ENCODE results near the gene CABP2.
"Not testable (repeated sequence)": the region's sequence is repeated elsewhere in the genome, so short reads cannot be mapped to it uniquely, and the experiment has no call there.

The CABP2 gene

DNA sequence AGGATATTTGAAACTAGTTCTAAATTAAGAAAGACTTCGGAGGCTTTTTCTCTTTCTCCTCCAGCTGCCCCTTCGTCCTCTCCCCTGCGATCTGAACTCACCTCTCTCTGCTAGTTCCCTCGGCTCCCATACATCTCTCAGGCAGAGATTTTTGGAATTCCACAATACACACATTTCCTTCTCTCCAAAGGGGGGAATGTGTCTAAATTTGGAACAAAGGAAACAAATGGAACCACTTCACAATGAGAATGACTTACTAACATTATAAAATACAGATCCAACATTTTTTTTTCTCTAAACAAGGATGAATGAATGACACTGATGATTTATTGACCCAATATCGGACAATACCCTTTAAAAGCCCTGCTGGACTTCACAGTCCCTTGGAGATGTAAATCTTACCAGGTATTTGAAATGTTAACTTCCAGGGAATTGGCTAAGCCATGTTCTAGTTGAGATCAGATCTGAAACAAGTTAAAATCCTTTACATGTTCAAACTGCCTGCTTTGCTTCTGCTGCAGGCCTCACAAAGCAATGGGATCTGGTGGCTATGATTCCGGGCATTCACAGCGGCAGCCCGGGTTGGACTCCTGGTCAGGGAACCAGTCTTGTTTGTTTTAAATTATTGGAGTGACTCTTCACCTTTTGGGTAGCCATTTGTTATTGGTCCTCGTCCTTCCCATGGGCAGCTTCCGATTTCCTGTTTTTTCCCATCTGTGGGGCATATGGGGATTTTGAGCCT is 39.9 kb upstream of the CABP2 start:
- H3K27me3 ChIP-seq (replicated peaks) = no peaks in the 10 kb centered on the region
- H3K4me3 ChIP-seq (ENCODE audit: low read depth, low read length) = no peak overlapping the region
- peak overlapping the region; percentile 88 for H3K27ac ChIP-seq
- TF ChIP-seq, protein P1, sequence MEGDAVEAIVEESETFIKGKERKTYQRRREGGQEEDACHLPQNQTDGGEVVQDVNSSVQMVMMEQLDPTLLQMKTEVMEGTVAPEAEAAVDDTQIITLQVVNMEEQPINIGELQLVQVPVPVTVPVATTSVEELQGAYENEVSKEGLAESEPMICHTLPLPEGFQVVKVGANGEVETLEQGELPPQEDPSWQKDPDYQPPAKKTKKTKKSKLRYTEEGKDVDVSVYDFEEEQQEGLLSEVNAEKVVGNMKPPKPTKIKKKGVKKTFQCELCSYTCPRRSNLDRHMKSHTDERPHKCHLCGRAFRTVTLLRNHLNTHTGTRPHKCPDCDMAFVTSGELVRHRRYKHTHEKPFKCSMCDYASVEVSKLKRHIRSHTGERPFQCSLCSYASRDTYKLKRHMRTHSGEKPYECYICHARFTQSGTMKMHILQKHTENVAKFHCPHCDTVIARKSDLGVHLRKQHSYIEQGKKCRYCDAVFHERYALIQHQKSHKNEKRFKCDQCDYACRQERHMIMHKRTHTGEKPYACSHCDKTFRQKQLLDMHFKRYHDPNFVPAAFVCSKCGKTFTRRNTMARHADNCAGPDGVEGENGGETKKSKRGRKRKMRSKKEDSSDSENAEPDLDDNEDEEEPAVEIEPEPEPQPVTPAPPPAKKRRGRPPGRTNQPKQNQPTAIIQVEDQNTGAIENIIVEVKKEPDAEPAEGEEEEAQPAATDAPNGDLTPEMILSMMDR (IDR thresholded peaks at IDR 0.05; ENCODE audit: low read depth, low read length, missing control alignments) = no peak
- in situ Hi-C loops (cut with HindIII; ENCODE audit: low pct_ligation_motif_present, low sequenced_read_pairs) = no loop called here
- no peak for DNase-seq
- no peaks in the 10 kb centered on the region for H3K36me3 ChIP-seq (replicated peaks)

DNA sequence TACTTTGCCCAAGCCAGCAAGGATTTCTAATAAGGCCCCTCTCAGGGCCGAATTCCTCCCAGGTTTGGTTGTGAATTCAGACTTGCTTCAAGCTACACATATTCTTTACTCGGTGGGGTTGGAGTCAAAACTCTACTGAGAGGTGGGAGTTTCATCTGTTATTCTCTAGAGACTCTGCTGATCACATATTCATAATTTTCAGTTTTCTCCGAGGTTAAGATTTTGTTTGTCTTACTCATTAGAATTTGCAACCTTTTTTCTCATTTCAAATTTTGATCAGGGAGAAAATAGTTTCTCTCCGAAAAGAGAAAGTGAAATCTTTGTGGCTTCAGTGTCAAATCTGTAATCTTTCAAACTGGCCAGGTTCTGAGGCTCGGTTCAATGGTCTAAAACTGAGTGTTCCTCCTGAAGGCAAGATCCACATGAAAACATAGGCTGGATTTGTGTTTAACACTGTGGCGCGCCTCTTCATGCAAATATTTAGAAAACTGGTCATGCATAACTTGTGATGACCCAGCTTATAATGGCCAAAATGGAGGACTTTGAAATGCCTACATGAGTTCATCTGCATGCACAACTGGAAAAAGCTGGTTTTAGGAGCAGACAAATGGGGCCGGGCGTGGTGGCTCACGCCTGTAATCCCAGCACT is 38.8 kb upstream of the CABP2 start:
- DNase-seq = no peak
- no peaks in the 10 kb centered on the region for H3K36me3 ChIP-seq (replicated peaks)
- no peaks in the 10 kb centered on the region for H3K27me3 ChIP-seq (replicated peaks)
- H3K4me3 ChIP-seq (ENCODE audit: low read depth, low read length) = no peak overlapping the region
- no peak overlapping the region for H3K27ac ChIP-seq
- TF ChIP-seq, protein P1 (IDR thresholded peaks at IDR 0.05; ENCODE audit: low read depth, low read length, missing control alignments) = no peak
- in situ Hi-C loops (cut with HindIII; ENCODE audit: low pct_ligation_motif_present, low sequenced_read_pairs) = no loop called here

DNA sequence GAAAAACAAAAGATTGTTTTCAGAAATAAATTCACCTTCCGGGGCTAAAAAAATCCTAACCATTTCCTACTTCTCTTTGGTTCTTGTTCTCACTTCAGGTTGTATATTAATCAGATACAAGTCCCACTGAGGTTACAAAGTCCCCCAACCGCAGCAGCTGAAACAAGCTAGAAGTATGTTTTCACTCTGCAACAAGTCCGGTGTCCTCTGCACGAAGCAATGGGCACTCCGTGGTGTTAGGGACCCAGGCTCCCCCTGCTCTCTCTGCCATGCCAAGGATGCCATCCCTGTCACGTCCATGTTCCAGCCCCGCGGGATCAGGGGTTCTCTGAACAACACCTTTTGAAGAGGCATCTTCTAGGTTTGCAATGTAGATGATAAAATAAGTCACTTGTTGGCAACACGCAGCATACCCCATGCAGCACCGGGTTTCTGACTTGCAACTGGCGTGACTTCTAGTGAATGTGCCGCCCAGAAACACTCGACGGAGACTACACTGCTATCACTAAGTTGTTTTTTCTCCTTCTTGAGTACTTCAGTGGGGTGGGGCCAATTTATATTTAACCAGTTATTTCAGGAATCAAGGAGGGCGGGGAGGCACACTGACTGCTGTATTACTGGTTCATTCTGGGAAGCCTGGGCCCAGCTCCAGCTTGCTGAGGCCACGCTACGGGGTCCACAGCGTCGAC is 35.0 kb upstream of the CABP2 start:
- DNase-seq = peak; percentile 38
- no peaks in the 10 kb centered on the region for H3K36me3 ChIP-seq (replicated peaks)
- TF ChIP-seq, protein P1 (IDR thresholded peaks at IDR 0.05; ENCODE audit: low read depth, low read length, missing control alignments) = no peak
- in situ Hi-C loops (cut with HindIII; ENCODE audit: low pct_ligation_motif_present, low sequenced_read_pairs) = no loop called here
- H3K4me3 ChIP-seq (ENCODE audit: low read depth, low read length) = no peak overlapping the region
- H3K27ac ChIP-seq = no peak overlapping the region
- H3K27me3 ChIP-seq (replicated peaks) = no peaks in the 10 kb centered on the region

DNA sequence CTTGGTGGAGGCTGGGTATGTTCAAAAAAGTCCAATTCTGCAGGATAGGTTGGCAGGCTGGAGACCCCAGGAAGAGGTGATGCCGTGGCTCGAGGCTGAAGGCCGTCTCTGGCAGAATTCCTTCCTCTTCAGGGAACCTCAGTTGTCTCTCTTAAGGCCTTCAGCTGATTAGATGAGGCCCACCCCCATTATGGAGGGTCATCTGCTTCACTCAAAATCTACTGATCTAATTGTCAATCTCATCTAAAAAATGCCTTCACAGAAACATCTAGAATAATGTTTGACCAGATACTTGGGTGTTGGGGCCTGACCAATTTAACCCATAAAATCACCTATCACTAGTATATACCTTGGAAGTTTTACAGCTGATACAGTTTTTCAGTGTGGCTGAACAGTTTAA is 33.0 kb upstream of the CABP2 start:
- Histone ChIP-seq H3K4me3 (ENCODE audit: low read depth, low read length) (no peak overlapping the region), H3K27ac (no peak overlapping the region), H3K27me3 (replicated peaks) (no peaks in the 10 kb centered on the region), H3K36me3 (replicated peaks) (no peaks in the 10 kb centered on the region)
- in situ Hi-C loops (cut with HindIII; ENCODE audit: low pct_ligation_motif_present, low sequenced_read_pairs) = no loop called here
- DNase-seq = no peak
- TF ChIP-seq, protein P1 (IDR thresholded peaks at IDR 0.05; ENCODE audit: low read depth, low read length, missing control alignments) = no peak

DNA sequence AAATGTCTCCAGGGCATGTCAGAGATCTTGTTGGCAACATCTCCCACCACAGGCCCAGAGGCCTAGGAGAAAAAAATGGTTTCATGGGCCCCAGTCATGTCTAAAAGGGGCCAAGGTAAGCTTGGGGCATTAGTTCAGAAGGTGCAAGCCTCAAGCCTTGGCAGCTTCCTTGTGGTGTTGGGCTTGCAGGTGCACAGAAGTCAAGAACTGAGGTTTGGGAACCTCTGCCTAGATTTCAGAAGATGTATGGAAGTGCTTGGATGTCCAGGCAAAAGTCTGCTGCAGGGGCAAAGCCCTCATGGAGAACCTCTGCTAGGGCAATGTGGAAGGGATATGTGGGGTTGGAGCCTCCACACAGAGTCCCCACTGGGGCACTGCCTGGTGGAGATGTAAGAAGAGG is 28.5 kb upstream of the CABP2 start:
- H3K27ac ChIP-seq; DNase-seq; in situ Hi-C loops (cut with HindIII; ENCODE audit: low pct_ligation_motif_present, low sequenced_read_pairs); H3K4me3 ChIP-seq (ENCODE audit: low read depth, low read length); H3K36me3 ChIP-seq (replicated peaks); H3K27me3 ChIP-seq (replicated peaks): not testable (repeated sequence)

DNA sequence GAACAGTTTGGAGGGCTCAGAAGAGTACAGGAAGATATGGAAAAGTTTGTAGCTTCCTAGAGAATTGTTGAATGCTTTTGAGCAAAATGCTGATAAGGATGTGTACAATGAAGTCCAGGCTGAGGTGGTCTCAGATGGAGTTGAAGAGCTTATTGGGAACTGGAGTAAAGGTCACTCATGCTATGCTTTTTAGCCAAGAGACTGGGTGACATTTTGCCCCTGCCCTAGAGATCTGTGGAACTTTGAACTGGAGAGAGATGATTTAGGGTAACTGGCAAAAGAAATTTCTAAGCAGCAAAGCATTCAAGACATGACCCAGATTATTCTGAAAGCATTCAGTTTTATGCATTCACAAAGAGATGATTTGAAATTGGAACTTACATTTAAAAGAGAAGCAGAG is 27.9 kb upstream of the CABP2 start:
- in situ Hi-C loops (cut with HindIII; ENCODE audit: low pct_ligation_motif_present, low sequenced_read_pairs) = no loop called here
- Histone ChIP-seq H3K4me3 (ENCODE audit: low read depth, low read length) (no peak overlapping the region), H3K36me3 (replicated peaks) (no peaks in the 10 kb centered on the region), H3K27me3 (replicated peaks) (no peaks in the 10 kb centered on the region), H3K27ac (no peak overlapping the region)
- TF ChIP-seq, protein P1 (IDR thresholded peaks at IDR 0.05; ENCODE audit: low read depth, low read length, missing control alignments) = no peak
- no peak for DNase-seq
